ENCODE measurements around the gene MYO6. TPM values are rescaled to one million over a fixed set of nuclear protein-coding genes. Genes with fewer than 3 reads are reported as not detected.

Gene MYO6
- total RNA-seq, 1 donor from 2014 or later, result 20.4 TPM

DNA sequence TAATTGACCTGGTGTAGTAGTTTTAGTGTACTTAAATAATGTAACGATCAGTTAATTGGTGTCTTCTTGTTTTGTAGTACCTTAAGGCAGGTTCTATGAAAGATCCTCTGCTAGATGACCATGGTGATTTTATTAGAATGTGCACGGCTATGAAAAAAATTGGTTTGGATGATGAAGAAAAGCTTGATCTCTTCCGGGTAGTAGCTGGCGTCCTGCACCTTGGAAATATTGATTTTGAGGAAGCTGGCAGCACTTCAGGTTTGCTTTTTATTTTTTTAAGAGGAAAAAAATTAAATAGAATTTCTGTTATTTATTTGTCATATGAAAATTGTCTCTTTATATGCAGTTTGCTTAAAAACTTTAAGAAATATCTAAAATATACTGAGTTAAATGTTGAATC lies 99.2 kb downstream of the MYO6 start:
- intact Hi-C loops (cut with DNase I), result no loop called here
- no peak overlapping the region for H3K4me3 ChIP-seq
- no peak for DNase-seq (ENCODE audit: extremely low spot score in 2 of 2)
- H3K27ac ChIP-seq, result no peak overlapping the region
- H3K27me3 ChIP-seq, result no peaks in the 10 kb centered on the region
- no peaks in the 10 kb centered on the region for H3K36me3 ChIP-seq
- TF ChIP-seq POLR2AphosphoS5 (IDR thresholded peaks at IDR 0.05; ENCODE audit: insufficient read depth in 1 of 2, low read depth in 1 of 2) (no peak), POLR2A (IDR thresholded peaks at IDR 0.05) (no peak)
- TF ChIP-seq, protein P1, sequence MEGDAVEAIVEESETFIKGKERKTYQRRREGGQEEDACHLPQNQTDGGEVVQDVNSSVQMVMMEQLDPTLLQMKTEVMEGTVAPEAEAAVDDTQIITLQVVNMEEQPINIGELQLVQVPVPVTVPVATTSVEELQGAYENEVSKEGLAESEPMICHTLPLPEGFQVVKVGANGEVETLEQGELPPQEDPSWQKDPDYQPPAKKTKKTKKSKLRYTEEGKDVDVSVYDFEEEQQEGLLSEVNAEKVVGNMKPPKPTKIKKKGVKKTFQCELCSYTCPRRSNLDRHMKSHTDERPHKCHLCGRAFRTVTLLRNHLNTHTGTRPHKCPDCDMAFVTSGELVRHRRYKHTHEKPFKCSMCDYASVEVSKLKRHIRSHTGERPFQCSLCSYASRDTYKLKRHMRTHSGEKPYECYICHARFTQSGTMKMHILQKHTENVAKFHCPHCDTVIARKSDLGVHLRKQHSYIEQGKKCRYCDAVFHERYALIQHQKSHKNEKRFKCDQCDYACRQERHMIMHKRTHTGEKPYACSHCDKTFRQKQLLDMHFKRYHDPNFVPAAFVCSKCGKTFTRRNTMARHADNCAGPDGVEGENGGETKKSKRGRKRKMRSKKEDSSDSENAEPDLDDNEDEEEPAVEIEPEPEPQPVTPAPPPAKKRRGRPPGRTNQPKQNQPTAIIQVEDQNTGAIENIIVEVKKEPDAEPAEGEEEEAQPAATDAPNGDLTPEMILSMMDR (IDR thresholded peaks at IDR 0.05), result no peak
- no peaks in the 10 kb centered on the region for H3K9me3 ChIP-seq
- H3K4me1 ChIP-seq, result peaks cover 14% of the 10 kb centered on the region

DNA sequence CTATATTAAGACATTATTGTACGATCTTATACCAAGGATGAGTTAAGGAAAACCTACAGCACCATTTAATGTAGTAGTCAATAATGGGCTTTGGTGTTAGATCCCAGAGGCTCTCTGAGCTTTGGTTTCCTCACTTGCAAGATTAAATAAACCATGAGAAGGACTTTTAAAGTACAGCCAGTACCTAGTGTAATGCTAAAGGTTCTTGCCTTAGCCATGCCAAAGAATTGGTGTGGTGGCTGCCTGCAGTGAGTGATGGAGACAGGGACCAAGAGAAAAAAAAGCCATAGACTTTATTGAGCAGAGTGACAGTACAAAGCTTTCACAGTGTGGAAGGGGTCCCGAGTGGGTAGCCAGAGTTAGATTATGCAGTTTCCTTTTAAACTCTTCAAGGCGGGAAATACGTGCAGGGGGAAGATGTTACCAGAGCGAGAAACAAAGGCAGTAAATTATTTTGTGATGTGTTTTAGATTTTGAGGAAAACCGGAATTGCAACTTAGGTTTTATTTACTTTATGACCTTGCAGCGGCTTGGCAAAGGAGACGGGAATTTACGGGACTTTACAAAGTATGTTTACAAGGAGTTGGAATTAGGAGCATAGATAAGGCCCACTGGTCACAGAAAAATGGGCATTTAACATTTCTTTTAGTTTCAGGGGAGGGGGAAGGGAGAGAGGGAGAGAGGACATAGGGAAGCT lies 100.4 kb downstream of the MYO6 start:
- Histone ChIP-seq H3K36me3 (no peaks in the 10 kb centered on the region), H3K9me3 (no peaks in the 10 kb centered on the region), H3K27ac (no peak overlapping the region), H3K4me1 (peaks cover 14% of the 10 kb centered on the region), H3K4me3 (no peak overlapping the region), H3K27me3 (no peaks in the 10 kb centered on the region)
- TF ChIP-seq, protein P1 (IDR thresholded peaks at IDR 0.05), result no peak
- TF ChIP-seq POLR2AphosphoS5 (IDR thresholded peaks at IDR 0.05; ENCODE audit: insufficient read depth in 1 of 2, low read depth in 1 of 2) (no peak), POLR2A (IDR thresholded peaks at IDR 0.05) (no peak)
- DNase-seq (ENCODE audit: extremely low spot score in 2 of 2), result no peak
- intact Hi-C loops (cut with DNase I), result no loop called here

DNA sequence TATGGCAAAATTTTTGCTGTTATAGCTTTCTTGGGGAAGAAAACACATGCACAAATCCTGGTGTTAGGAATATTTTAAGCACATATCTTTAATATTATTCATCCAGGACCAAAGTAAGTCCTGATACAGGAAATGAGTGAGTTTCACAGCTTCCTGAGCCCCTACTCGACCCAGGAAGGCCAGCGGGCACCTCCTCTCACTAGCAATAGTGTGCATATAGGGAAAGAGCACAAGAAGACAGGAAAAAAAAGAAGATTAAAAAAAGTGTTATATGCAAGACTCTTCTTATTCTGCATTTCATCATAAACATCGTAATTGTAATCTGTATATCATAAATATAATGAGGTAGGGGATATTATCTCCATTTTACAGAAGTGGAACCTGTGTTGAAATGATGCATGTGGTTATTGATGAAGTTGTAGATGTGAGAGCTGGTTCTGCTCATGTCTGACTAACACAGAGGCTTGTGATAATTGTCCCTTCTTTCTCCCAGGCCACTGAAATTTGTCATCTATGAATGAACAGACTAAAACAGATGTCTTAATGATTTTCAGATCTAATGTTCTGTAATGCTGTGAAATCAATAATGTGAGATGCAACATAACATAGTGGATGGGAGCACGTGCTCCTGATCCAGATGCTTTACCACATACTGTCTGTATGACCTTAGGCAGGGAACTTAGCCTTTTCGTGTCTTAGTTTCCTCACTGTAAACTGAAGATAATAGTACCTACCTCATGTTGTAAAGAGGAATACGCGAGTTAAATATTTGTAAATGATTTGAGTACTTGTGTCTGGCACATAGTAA lies 101.2 kb downstream of the MYO6 start:
- no peaks in the 10 kb centered on the region for H3K9me3 ChIP-seq
- no peak overlapping the region for H3K4me3 ChIP-seq
- TF ChIP-seq, protein P1 (IDR thresholded peaks at IDR 0.05), result no peak
- TF ChIP-seq POLR2AphosphoS5 (IDR thresholded peaks at IDR 0.05; ENCODE audit: insufficient read depth in 1 of 2, low read depth in 1 of 2), result no peak
- no peak for TF ChIP-seq POLR2A (IDR thresholded peaks at IDR 0.05)
- no peak overlapping the region for H3K27ac ChIP-seq
- peaks cover 14% of the 10 kb centered on the region for H3K4me1 ChIP-seq
- no peaks in the 10 kb centered on the region for H3K27me3 ChIP-seq
- DNase-seq (ENCODE audit: extremely low spot score in 2 of 2), result no peak
- intact Hi-C loops (cut with DNase I), result no loop called here
- H3K36me3 ChIP-seq, result no peaks in the 10 kb centered on the region

DNA sequence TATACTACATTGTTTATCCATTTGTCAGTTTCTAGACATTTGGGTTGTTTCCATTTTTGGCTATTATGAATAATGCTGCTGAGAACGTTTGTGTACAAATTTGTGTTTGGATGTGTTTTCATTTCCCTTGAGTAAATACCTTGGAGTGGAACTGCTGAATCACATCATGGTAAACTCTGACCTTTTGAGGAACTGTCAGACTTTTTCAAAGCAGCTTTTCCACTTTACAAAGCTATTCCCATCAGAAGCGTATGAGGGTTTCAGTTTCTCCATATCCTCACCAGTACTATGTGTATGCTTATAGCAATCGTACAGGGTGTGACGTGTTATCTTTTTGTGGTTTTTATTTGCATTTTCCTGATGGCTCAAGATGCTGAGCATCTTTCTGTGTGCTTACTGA lies 103.7 kb downstream of the MYO6 start:
- TF ChIP-seq, protein P1 (IDR thresholded peaks at IDR 0.05), result no peak
- no peak for TF ChIP-seq POLR2AphosphoS5 (IDR thresholded peaks at IDR 0.05; ENCODE audit: insufficient read depth in 1 of 2, low read depth in 1 of 2)
- no peak for TF ChIP-seq POLR2A (IDR thresholded peaks at IDR 0.05)
- Histone ChIP-seq H3K4me3 (no peak overlapping the region), H3K27me3 (no peaks in the 10 kb centered on the region), H3K4me1 (peaks cover 14% of the 10 kb centered on the region), H3K36me3 (no peaks in the 10 kb centered on the region), H3K27ac (no peak overlapping the region), H3K9me3 (no peaks in the 10 kb centered on the region)
- intact Hi-C loops (cut with DNase I), result no loop called here
- DNase-seq (ENCODE audit: extremely low spot score in 2 of 2), result no peak

DNA sequence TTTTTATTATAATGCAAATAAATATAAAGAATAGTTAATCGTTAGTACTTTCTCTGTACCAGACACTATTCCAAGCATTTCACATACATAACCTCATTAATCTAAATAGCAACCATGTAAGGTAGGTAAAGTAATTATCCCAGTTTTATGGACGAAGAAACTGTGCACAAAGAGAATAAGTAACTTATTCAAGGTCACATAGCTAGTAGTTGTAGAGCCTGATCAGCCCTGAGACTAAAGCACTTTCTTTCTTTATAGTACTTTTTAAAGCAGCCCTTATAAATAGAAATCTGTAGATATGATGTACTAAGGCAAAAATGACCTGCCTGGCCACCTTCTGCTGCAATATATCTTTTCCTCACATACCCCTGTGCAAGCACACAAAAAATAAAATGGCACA lies 104.8 kb downstream of the MYO6 start:
- intact Hi-C loops (cut with DNase I), result no loop called here
- H3K36me3 ChIP-seq, result no peaks in the 10 kb centered on the region
- no peak overlapping the region for H3K27ac ChIP-seq
- no peak overlapping the region for H3K4me3 ChIP-seq
- H3K4me1 ChIP-seq, result peaks cover 14% of the 10 kb centered on the region
- DNase-seq (ENCODE audit: extremely low spot score in 2 of 2), result no peak
- TF ChIP-seq, protein P1 (IDR thresholded peaks at IDR 0.05), result no peak
- TF ChIP-seq POLR2A (IDR thresholded peaks at IDR 0.05), result no peak
- TF ChIP-seq POLR2AphosphoS5 (IDR thresholded peaks at IDR 0.05; ENCODE audit: insufficient read depth in 1 of 2, low read depth in 1 of 2), result no peak
- H3K27me3 ChIP-seq, result no peaks in the 10 kb centered on the region
- no peaks in the 10 kb centered on the region for H3K9me3 ChIP-seq
